Activated naive CD4-positive, alpha-beta T cell treated with Interleukin-2 at 50 U/mL for 16 hours (primary cell): ENCODE results near the gene FMO1.
"Not testable (repeated sequence)": the region's sequence is repeated elsewhere in the genome, so short reads cannot be mapped to it uniquely, and the experiment has no call there.

Experiments used
- DNase-seq: peaks from one replicate; pipeline ENCODE4 v3.0.0-alpha.2; 2020

The FMO1 gene

DNA sequence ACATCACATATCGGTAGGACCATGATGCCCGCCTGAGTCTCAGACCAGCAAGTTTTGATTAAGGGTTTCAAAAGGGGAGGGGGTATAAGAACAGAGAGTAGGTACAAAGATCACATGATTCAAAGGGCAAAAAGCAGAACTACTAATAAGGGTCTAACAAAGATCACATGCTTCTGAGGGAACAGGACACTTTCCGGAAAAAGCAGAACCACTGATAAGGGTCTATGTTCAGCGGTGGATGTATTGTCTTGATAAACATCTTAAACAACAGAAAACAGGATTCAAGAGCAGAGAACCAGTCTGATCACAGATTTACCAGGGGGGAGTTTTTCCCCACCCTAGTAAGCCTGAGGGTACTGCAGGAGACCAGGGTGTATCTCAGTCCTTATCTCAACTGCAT is 12.1 kb upstream of the FMO1 start:
- DNase-seq = not testable (repeated sequence)

GRCh38 chr1:171243878-171244277 is 4.4 kb upstream of the FMO1 start:
- DNase-seq = no peak

- no peak for DNase-seq
Measured at GRCh38 chr1:171245458-171246064, 2.7 kb upstream of the FMO1 start.

DNA sequence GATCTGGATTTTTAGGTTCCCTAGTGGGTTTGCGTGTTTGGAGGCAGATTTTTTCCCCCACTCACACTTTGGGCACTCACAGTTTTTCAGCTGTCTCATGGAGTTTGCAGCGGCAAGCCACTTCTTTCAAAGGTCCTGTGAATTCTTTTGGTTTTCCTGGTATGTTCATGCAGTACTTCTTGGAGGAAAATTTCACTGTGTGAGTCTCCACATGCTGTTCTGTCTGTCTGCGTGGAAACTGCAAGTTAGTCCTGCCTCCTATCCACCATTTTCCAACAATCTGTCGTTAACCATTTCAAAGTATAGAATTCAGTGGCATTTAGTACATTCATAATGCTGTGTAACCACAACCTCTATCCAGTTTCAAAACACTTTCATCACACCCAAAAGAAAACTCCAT is 793 bp upstream of the FMO1 start:
- no peak for DNase-seq

- DNase-seq = no peak
Measured at GRCh38 chr1:171248841-171249240, 547 bp downstream of the FMO1 start.

GRCh38 chr1:171250263-171250662 is 2.0 kb downstream of the FMO1 start:
- DNase-seq = no peak

GRCh38 chr1:171251042-171251951 is 3.0 kb downstream of the FMO1 start:
- peak; percentile 28 for DNase-seq

- no peak for DNase-seq
Measured at GRCh38 chr1:171251952-171252300, 3.6 kb downstream of the FMO1 start.

DNA sequence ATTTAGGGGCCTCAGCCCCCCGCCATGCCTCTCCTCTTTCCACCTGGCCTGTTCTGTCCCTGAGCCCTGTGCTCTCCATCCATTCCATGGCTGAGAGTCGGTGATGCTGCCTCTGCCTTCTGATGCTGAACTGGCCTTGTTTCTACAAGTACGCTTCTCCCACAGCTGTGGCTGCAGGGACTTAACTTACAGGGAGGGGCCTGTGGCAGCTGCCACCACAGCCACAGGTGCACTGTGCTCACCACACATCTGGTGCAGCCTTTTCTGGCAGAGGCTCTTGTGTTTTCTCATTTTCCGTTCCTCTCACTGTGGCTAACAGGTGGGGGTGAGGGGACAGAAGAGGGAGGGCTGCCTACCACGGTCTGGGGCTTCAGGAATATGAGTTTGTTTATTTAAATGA is 4.2 kb downstream of the FMO1 start:
- no peak for DNase-seq

GRCh38 chr1:171254859-171255258 is 6.6 kb downstream of the FMO1 start:
- DNase-seq = no peak

- no peak for DNase-seq
Measured at GRCh38 chr1:171256940-171257606, 8.8 kb downstream of the FMO1 start.

DNA sequence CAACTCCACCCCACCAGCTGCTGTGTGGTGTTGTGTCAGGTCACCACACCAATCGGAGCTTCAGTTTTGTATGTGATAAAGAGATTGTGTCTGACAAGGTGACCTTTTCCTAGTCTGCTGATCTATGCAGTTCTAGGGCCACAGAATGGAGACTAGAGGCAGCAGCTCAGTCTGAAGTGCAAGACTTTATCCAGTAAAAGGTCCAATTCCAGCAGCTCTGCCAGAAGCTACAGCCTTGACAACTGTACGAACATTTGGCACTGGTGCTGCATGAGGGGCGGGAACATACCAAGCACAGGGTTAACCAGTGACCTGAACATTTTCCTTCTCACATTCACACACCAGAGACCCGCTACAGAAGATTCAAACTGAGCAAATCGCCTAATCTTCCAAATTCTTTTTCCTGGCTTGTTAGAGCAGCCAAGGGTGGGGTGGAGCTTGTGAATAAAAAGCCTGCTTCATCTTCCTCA is 9.3 kb downstream of the FMO1 start:
- no peak for DNase-seq

DNA sequence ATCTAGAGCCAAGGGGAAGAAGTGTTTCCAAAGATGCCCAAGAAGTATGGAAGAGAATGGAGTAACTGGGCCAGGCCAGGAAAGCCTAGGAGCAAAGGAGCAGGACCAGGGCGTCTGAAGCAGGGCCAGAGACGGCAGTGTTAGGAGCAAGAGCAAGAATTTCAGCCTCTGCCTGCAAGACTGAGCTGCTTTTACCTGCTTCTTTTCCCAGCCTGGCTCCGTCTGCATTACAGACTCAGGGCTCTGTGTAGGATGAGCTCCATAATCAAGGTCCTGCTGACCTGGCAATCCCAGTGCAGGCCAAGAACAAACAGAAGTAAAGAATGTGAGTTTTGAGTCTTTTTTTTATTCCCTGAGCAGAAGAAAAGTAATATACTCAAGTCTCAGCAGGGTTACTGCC is 10.1 kb downstream of the FMO1 start:
- no peak for DNase-seq

DNA sequence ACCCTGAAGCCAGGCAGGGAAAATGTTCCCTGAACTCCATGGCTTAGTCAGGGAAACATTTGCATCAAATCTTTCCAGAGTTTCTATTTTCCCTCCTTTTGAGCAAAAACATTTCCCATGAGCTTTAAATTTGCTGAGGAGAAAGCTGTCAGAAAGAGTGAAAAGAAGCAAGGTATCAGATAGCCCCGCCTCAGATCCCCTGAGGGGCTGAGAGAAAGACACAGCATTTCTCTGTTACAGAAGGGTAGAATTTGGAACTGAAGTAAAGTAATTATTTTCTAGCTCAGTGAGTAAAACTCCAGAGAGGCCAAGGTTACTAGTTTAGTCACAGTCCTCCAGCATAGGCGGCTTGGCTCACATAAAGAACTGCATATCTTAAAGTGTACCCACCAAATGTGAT is 10.6 kb downstream of the FMO1 start:
- no peak for DNase-seq

- no peak for DNase-seq
Measured at GRCh38 chr1:171261336-171261735, 13.0 kb downstream of the FMO1 start.

GRCh38 chr1:171263901-171264300 is 15.6 kb downstream of the FMO1 start:
- no peak for DNase-seq

GRCh38 chr1:171265686-171266085 is 17.4 kb downstream of the FMO1 start:
- no peak for DNase-seq

DNA sequence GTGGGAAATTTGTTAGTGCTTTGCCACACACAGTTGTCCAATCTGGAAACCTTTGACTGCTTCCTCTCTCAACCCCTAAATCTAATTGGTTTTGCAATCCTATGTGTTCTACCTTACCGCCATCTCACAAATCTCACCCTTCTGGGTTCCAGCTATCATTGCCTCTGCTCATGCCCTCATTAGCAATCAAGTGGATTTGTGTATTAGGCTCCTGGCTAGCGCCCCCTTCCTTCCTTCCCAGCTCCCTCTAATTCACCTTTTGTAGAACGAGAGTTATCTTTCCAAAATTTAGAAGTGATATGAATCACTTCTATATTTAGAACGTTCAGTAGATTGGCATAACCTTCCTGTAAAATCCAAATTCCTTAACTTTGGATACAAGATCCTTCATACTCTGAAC is 18.6 kb downstream of the FMO1 start:
- DNase-seq = no peak

- no peak for DNase-seq
Measured at GRCh38 chr1:171267391-171267790, 19.1 kb downstream of the FMO1 start.

DNA sequence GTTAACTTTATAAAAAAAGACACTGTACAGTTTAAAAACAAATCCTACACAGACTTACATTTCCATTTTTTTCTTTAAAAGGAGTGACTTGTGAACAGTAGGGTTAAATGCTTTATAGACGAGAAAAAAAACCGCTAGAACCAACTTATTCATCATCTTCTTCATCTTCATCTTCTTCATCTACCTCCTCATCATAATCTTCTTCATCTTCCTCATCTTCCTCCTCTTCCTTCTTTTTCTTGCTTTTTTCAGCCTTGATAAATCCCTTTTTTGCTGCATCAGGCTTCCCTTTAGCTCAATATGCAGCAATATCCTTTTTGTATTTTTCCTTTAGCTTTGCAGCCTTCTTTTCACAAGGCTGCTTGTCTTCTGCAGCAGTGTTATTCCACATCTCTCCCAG is 22.5 kb downstream of the FMO1 start:
- DNase-seq = no peak

DNA sequence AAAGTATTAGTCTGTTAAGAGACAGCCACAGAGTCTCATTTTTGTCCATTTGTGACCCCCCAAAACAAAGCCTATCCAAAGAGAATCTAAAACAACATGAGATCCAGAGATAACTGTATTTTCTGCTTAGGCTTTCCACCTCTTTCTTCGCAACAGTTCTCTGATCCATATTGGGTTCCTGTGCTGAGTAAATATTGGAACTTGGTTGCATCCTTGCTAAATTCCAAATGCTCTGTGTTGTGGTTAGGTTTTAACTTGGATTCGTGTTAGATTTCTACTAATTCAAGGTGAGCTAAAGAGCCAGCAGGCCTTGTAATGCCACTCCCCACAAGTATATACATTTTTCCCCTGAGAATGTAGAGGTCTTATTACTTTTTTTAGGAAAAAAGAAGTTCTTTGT is 29.2 kb downstream of the FMO1 start:
- no peak for DNase-seq

- no peak for DNase-seq
Measured at GRCh38 chr1:171279234-171279633, 30.9 kb downstream of the FMO1 start.

DNA sequence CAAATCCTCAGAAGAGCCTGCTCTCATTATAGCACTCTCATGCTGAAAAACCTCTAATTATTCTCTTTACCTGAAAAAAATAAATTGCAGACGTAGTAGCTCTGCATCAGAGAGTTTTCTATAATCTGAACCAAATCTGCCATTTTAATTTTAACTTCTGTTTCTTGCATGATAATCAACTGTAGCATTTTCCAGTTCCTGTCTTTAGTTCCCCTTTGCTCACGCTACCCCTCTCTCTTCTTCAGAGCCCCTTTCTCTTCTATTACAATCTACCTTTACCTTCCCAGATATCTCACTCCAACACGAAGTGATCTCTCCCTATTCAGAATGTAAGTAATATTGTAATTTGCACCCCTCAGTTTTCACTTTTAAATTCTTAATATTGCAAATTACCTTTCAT is 31.4 kb downstream of the FMO1 start:
- no peak for DNase-seq

DNA sequence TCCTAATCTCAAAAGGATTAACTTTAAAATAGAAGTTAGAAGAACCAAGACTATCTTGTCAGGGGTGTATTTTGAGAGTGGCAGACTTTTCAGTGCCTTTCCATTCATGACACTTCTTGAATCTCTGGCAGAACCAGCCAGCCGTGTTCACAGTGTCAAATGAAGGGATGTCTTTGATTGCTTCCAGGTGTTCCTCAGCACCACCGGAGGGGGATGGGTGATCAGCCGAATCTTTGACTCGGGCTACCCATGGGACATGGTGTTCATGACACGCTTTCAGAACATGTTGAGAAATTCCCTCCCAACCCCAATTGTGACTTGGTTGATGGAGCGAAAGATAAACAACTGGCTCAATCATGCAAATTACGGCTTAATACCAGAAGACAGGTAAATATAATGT is 32.3 kb downstream of the FMO1 start:
- DNase-seq = no peak
